Tibial nerve (tissue), 4 donors: ENCODE measurements around the gene RANBP2. TPM values are rescaled to one million over a fixed set of nuclear protein-coding genes. Genes with fewer than 3 reads are reported as not detected.
A peak's percentile ranks its signal among the peaks of the same experiment; 100 is the strongest.
"Not testable (repeated sequence)": the region's sequence is repeated elsewhere in the genome, so short reads cannot be mapped to it uniquely, and the experiment has no call there.

Experiments used
- DNase-seq, 2 donors: peaks; one replicate each; pipeline ENCODE4 v3.0.0-alpha.2; 2019; ENCODE audit warnings: low spot score in 2 of 2
- H3K27ac ChIP-seq, 4 donors: fragments of 200-600 bp; sonication (generic) in 3 of 4; one replicate each; pipeline ENCODE4 v1.5.1; 2017 to 2019; ENCODE audit warnings: mild to moderate bottlenecking in 1 of 4
- H3K27me3 ChIP-seq, 2 donors: fragments of 200-600 bp; sonication (generic) in 1 of 2; one replicate each; pipeline versions ENCODE4 v1.5.1 to v1.6.0; 2017 to 2019
- H3K36me3 ChIP-seq, 3 donors: fragments of 200-600 bp; sonication (generic); one replicate each; pipeline ENCODE4 v1.5.1; 2018 to 2019
- H3K4me1 ChIP-seq, 4 donors: fragments of 200-600 bp; sonication (generic) in 3 of 4; one replicate each; pipeline ENCODE4 v1.5.1; 2017 to 2019
- H3K4me3 ChIP-seq, 4 donors: fragments of 200-600 bp; sonication (generic) in 3 of 4; one replicate each; pipeline ENCODE4 v1.5.1; 2017 to 2019; ENCODE audit warnings: mild to moderate bottlenecking in 1 of 4, moderate library complexity in 1 of 4
- H3K9me3 ChIP-seq, 4 donors: fragments of 200-600 bp; sonication (generic) in 3 of 4; one replicate each; pipeline ENCODE4 v1.5.1; 2017 to 2019
- CTCF ChIP-seq, 5 experiments: fragments of 200-600 bp in 3 of 5; fragments of 450-650 bp in 2 of 5; sonication (generic) in 3 of 5; IDR thresholded peaks; one replicate each; pipeline ENCODE4 v1.5.1; 2016 to 2019; ENCODE audit warnings: antibody characterized with exemption in 5 of 5, mild to moderate bottlenecking in 3 of 5, moderate library complexity in 2 of 5
- EP300 ChIP-seq, 2 donors: sonication (generic); formaldehyde crosslinking; IDR thresholded peaks; one replicate each; pipeline ENCODE4 v1.6.1; 2017; ENCODE audit warnings: antibody characterized with exemption in 2 of 2, mild to moderate bottlenecking in 1 of 2
- POLR2A ChIP-seq, 2 donors: fragments of 450-650 bp; IDR thresholded peaks; one replicate each; pipeline ENCODE4 v1.6.1; 2017; ENCODE audit warnings: antibody characterized with exemption in 2 of 2, mild to moderate bottlenecking in 2 of 2, moderate library complexity in 2 of 2
- WGBS, 2 donors: methylation state at CpG; one replicate each; pipeline ENCODE4 v1.1.5; 2018; 5-methylcytosine and 5-hydroxymethylcytosine counted together
- total RNA-seq, 4 donors: library from RNA; depleted of rRNA; stranded (reverse); fragments of >200 nt; gene quantifications; one replicate each; pipeline ENCODE4 v1.1.0, GENCODE V29; 2016

RANBP2 gene
- total RNA-seq, 4 donors from 2014 or later = 47.4 to 72.8 (median 61.5) TPM

DNA sequence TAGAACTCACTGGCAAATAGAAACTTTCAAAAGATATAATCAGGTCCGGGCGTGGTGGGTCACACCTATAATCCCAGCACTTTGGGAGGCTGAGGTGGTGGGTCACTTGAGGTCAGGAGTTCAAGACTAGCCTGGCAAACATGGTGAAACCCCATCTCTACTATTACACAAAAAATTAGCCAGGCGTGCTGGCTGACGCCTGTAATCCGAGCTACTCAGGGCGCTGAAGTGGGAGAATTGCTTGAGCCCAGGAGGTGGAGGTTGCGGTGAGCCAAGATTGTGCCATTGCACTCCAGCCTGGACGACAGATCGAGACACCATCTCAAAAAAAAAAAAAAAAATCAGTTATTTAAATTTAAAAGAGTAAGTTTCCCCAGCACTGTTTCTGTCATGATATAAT is 38.7 kb downstream of the RANBP2 start:
- not testable (repeated sequence) for H3K4me3 ChIP-seq, DNase-seq, H3K27me3 ChIP-seq, H3K9me3 ChIP-seq, H3K4me1 ChIP-seq, H3K27ac ChIP-seq
- peaks cover 0 to 57% (median 8%) of the 10 kb centered on the region in 3 donors for H3K36me3 ChIP-seq
- WGBS, 2 donors = 95 to 98% methylated on average over 9 of the region's 9 CpGs

GRCh38 chr2:108762618-108763017 is 43.3 kb downstream of the RANBP2 start:
- not testable (repeated sequence) for H3K4me1 ChIP-seq, H3K9me3 ChIP-seq, DNase-seq, H3K27ac ChIP-seq, H3K27me3 ChIP-seq, H3K4me3 ChIP-seq
- peaks cover 0 to 48% (median 10%) of the 10 kb centered on the region in 3 donors for H3K36me3 ChIP-seq

DNA sequence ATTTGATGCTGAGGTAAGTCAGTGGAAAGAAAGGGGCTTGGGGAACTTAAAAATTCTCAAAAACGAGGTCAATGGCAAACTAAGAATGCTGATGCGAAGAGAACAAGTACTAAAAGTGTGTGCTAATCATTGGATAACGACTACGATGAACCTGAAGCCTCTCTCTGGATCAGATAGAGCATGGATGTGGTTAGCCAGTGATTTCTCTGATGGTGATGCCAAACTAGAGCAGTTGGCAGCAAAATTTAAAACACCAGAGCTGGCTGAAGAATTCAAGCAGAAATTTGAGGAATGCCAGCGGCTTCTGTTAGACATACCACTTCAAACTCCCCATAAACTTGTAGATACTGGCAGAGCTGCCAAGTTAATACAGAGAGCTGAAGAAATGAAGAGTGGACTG is 47.4 kb downstream of the RANBP2 start:
- H3K4me1 ChIP-seq, DNase-seq, H3K27ac ChIP-seq, H3K9me3 ChIP-seq, H3K27me3 ChIP-seq, H3K4me3 ChIP-seq: not testable (repeated sequence)
- H3K36me3 ChIP-seq = peaks cover 0 to 44% (median 10%) of the 10 kb centered on the region in 3 donors
- 93 to 98% methylated on average over 5 of the region's 5 CpGs for WGBS, 2 donors

DNA sequence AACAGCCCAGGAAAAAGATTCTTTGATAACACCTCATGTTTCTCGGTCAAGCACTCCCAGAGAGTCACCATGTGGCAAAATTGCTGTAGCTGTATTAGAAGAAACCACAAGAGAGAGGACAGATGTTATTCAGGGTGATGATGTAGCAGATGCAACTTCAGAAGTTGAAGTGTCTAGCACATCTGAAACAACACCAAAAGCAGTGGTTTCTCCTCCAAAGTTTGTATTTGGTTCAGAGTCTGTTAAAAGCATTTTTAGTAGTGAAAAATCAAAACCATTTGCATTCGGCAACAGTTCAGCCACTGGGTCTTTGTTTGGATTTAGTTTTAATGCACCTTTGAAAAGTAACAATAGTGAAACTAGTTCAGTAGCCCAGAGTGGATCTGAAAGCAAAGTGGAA is 48.6 kb downstream of the RANBP2 start:
- H3K4me3 ChIP-seq, H3K27ac ChIP-seq, DNase-seq, H3K9me3 ChIP-seq, H3K27me3 ChIP-seq, H3K4me1 ChIP-seq: not testable (repeated sequence)
- 86 to 94% methylated on average over 1 to 2 of the region's 2 CpGs for WGBS, 2 donors
- peaks cover 0 to 53% (median 7%) of the 10 kb centered on the region in 3 donors for H3K36me3 ChIP-seq

- no peak overlapping the region for H3K27ac ChIP-seq
- H3K4me3 ChIP-seq = no peak overlapping the region
- no peaks in the 10 kb centered on the region for H3K9me3 ChIP-seq
- no peak for DNase-seq
- H3K4me1 ChIP-seq = no peaks in the 10 kb centered on the region
- TF ChIP-seq EP300 (IDR thresholded peaks at IDR 0.05) (no peak), CTCF (IDR thresholded peaks at IDR 0.05) (no peak), POLR2A (IDR thresholded peaks at IDR 0.05) (no peak)
- 81 to 86% methylated on average over 3 of the region's 3 CpGs for WGBS, 2 donors
- no peaks in the 10 kb centered on the region for H3K27me3 ChIP-seq
- peaks cover 0 to 75% (median 12%) of the 10 kb centered on the region in 3 donors for H3K36me3 ChIP-seq
Observed at GRCh38 chr2:108776475-108776874, 57.2 kb downstream of the RANBP2 start.

- TF ChIP-seq CTCF (IDR thresholded peaks at IDR 0.05) (no peak), EP300 (IDR thresholded peaks at IDR 0.05) (no peak), POLR2A (IDR thresholded peaks at IDR 0.05) (no peak)
- H3K4me3 ChIP-seq = no peak overlapping the region
- H3K36me3 ChIP-seq = peaks cover 0 to 74% (median 4%) of the 10 kb centered on the region in 3 donors
- no peaks in the 10 kb centered on the region for H3K27me3 ChIP-seq
- no peaks in the 10 kb centered on the region for H3K9me3 ChIP-seq
- no peak for DNase-seq
- no peaks in the 10 kb centered on the region for H3K4me1 ChIP-seq
- 44 to 84% methylated on average over 2 of the region's 2 CpGs for WGBS, 2 donors
- H3K27ac ChIP-seq = no peak overlapping the region
Observed at GRCh38 chr2:108778857-108779256, 59.6 kb downstream of the RANBP2 start.

- WGBS, 2 donors = 0 to 3% methylated on average over 1 of the region's 1 CpG
- peak overlapping the region in 3 of 4 donors; percentile 83 to 84 (median 83) for H3K27ac ChIP-seq
- peaks cover 0 to 18% (median 6%) of the 10 kb centered on the region in 4 donors for H3K4me1 ChIP-seq
Observed at GRCh38 chr2:108786008-108786353, 66.7 kb downstream of the RANBP2 start.

More at GRCh38 chr2:108786008-108786353, 66.7 kb downstream of the RANBP2 start:
- Histone ChIP-seq H3K4me3 (peak overlapping the region; percentile 51 to 93 (median 76)), H3K36me3 (peaks cover 0 to 39% (median 0%) of the 10 kb centered on the region in 3 donors), H3K9me3 (no peaks in the 10 kb centered on the region), H3K27me3 (no peaks in the 10 kb centered on the region)
- DNase-seq = no peak
- TF ChIP-seq CTCF (IDR thresholded peaks at IDR 0.05) (no peak), EP300 (IDR thresholded peaks at IDR 0.05) (no peak), POLR2A (IDR thresholded peaks at IDR 0.05) (no peak)
